HG02870 (cell line): ENCODE measurements around the gene GRB10.
"Not testable (repeated sequence)": the region's sequence is repeated elsewhere in the genome, so short reads cannot be mapped to it uniquely, and the experiment has no call there.

Experiments used
- ATAC-seq: cut with Tn5 transposase; IDR thresholded peaks from one replicate; pipeline ENCODE4 v1.9.1; 2021; ENCODE audit warnings: mild to moderate bottlenecking, moderate library complexity; ENCODE audit not compliant: unreplicated experiment

The GRB10 gene

DNA sequence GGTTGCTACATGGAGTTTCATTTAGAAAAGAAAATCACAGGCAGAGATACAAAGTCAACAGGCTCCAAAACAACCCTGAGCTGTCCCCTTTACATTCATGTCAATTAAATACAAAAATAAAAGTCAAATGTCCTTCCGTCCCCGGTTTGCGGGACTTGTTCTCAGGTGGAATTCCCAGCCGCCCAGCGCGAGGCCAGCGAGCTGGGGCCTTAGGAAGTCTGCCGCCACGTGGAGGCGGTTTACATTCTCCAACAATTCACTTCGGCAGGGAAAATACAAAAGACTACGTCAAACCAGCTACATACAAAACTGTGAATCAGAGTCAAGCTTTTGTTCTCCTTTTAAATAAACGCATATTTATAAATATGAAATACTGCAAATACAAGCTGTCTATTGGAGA, 192.2 kb downstream of the GRB10 start:
- no peak for ATAC-seq

DNA sequence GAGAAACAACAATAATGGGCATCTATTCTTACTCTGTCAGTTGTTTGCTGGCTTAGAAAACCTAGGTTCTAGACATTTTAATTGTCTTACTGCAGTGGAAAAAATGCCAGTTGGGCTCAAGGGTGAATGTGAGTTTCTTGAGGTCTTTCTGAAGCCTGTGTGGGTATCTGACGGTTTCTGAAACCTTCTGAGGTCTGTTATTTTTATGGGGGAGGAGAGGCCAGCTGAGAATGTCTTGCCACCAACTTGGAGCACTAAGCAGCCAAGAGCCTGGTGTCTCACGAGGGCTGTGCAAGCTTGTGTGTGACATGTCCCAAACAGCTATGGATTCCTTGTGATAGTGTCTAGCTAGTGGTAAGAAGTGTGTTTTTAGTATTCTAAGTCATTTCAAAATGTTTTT, 193.3 kb downstream of the GRB10 start:
- ATAC-seq: no peak

GRCh38 chr7:50588937-50589336, 193.8 kb downstream of the GRB10 start:
- ATAC-seq: no peak

DNA sequence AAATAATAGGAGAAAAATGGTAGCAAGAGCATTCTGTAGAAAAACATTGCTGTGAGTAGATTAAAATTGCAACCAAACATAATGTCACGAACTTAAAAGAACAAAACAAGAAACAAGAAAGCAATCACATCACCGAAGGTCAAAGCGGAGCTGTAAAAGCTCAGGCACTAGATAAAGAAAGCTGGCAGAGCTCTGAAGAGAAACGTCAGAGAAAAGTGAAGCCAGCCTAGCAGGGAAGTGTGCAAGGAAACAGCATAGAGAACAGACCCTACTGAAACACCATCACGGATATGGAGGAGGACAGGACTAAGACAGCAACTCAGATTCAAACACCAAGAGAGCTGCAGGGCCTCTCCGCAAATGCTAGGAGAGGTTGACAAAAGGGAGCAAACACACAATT, 195.0 kb downstream of the GRB10 start:
- no peak for ATAC-seq

DNA sequence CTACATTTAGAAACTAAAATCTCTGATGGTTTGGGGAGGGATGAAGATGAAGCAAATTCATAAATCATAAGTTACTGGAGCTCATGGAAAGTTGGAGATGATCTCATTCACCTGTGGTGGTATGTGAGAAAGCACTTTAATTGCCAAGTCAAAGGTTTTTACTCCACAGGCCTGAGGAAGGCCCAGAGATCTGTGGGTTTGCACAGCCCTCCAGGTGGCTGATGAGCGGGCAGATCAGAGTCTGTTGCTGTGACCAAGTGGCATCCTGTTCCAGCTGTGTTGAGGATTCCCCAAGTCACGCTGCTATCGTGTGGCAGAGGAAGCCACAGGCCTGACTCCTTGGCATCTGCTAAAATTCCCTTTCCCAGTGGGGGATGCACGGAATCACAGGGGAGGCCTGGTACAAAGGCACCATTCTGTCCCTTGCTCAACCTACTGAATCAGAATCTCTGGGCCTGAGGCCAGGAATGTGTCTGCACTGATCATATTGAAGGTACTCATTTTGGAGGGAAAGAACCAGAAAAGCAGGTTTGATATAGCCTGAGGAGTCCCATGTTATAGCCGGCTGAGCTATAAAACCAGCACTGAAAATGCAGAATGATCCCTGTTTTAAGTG, 197.8 kb downstream of the GRB10 start:
- ATAC-seq: no peak

- no peak for ATAC-seq
Observed at GRCh38 chr7:50584386-50584785, 198.3 kb downstream of the GRB10 start.

- ATAC-seq: not testable (repeated sequence)
Observed at GRCh38 chr7:50583295-50583694, 199.4 kb downstream of the GRB10 start.

GRCh38 chr7:50582271-50582670, 200.4 kb downstream of the GRB10 start:
- not testable (repeated sequence) for ATAC-seq

DNA sequence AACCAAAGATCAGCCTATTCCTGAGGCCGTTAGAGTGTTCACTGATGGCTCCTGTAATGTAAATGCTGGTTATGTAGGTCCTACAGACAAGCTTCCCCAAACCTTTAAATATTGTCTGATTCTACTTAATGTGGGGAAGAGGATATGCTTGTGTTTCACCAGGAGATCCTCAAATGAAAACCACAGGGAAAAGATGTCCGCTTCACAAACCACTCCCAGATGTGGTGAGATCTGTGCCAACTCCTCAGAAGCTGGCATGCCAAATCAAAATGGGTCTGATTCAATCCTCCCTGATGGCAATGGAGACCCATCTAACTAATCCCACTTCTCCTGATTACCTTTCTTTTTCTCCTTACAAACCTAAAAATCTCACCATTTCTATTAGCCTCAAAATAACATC, 202.0 kb downstream of the GRB10 start:
- ATAC-seq: not testable (repeated sequence)

- ATAC-seq: no peak
Observed at GRCh38 chr7:50580057-50580456, 202.6 kb downstream of the GRB10 start.

- ATAC-seq: not testable (repeated sequence)
Observed at GRCh38 chr7:50578105-50578504, 204.6 kb downstream of the GRB10 start.

GRCh38 chr7:50577569-50577968, 205.1 kb downstream of the GRB10 start:
- ATAC-seq: no peak

- not testable (repeated sequence) for ATAC-seq
Observed at GRCh38 chr7:50576388-50576787, 206.3 kb downstream of the GRB10 start.

DNA sequence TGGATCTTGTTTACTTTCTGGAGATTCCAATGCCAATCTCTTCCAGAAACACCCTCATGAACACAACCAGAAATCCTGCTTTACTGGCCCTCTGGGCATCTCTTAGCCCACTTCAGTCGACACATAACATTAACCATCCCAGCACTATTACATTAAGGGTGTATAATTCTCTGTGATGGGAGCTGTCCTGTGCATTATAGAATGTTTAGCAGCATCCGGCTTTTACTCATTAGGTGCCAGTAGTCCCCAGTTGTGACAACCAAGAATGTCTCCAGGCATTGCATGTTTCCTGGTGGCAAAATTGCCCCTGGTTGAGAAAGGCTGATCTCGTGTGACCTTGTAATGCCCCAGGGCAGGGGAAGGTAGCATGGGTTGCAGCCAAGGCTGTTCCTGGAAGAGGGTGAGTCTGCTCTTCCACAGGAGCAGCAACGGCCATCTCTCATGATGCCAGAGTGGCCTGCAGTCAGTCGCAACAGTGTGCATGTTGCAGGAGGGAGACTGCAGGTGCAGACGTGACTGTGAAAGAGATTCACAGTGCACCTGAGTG, 214.9 kb downstream of the GRB10 start:
- ATAC-seq: no peak

DNA sequence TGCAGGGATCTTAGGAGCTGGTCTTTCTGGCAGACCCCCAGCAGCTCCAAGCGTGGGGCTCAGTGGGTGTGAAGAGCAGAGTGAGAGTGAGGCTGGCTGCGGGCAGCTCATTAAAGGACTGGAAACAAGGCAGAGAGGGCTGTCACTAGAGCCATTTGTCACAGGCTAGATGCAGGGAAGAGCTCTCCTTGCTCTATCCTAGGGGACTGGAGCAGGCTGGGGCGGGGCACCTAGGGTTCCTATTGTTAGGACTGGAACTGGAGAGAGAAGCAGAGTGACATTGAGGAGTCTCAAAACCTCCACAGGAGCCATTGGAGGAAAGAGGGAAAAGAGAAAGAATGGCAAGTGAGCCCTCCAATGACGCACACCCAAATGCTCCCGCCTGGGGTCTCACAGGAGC, 216.7 kb downstream of the GRB10 start:
- no peak for ATAC-seq

DNA sequence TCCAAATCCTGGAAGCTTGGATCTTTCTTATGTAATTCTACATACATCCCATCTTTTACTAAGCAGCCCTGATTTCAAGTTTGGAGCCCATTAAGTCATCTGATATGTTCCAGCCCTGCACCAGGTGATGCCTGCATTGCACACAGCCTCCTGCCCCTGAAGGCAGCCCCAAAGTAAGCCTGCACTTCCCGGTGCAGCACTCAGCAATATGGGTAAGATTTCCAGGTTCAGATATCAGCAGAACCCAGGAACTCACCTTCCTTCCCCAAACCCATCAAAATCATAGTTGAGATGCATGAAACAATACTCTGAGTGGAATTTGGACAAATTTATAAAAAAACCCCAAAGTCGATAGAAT, 217.2 kb downstream of the GRB10 start:
- no peak for ATAC-seq

- no peak for ATAC-seq
Observed at GRCh38 chr7:50564640-50565558, 217.8 kb downstream of the GRB10 start, which contains the start of gene DDC. Gene DDC (minus strand): TSS chr7:50565405. CDS start chr7:50544085, 21,320 bp downstream.

DNA sequence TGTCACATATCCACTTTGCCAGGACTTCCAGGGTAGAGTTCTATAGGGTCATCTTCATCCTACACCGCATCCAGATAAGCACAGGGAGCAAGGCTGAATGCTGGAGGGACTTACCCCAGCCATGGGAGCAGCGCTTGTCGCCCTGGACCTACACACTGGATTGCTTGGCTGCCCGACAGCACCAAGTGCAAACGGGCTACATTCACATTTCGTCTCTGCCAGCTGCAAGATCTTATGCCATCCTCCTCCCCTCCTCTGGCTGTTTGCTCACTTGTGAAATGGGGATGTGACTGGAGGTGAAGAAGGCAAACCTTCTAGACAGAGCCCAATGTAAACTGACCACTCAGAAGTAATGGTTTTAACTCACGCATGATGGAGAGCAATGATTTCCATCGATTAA, 218.5 kb downstream of the GRB10 start:
- no peak for ATAC-seq

DNA sequence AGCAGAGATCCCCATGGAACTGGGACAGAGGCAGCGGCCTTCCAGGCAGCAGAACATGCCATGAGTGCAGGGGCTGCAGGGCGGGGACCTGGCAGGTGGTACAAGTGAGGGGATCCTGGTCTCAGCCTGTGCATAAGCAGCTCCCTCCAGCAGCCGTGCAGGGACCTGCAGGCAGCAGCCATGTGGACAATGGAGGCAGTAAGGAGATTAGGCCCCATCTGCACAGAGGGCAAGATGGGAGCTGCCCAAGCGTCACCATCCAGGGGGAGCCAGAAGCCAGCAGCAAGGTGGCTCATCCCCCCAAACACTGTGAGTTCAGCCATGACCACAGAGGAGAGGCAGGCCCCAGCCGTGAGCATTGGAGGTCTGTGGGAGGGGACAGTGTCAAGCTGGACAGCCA, 220.6 kb downstream of the GRB10 start:
- ATAC-seq: no peak

DNA sequence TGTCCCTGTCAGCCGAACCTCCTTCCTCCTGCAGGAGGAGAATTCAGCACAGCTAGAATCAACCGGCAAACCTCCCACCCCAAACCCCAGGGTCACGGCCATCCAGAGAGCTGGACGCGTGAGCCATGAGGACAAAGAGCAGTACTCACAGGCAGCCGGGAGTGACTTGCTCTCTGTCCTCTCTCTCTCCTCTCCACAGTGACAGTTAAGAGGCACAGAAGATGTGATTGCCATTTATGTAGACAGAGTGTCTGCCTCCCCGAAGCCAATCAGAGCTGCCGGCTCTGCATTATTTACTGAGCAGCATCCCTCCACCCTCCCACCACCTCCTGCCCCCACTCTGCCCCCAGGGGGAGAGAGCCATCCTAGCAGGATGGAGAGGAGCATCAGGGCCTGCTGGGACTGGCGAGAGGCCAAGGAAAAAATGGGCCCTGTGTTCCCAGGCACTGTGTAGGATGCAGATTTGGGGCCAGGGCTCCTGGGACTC, 221.8 kb downstream of the GRB10 start:
- ATAC-seq: no peak

- no peak for ATAC-seq
Observed at GRCh38 chr7:50559881-50560280, 222.8 kb downstream of the GRB10 start.
